GM12865 (cell line): ENCODE data around the gene ADIPOR1.
"Not testable (repeated sequence)": the region's sequence is repeated elsewhere in the genome, so short reads cannot be mapped to it uniquely, and the experiment has no call there.

Source experiments
- DNase-seq: peaks from one replicate; pipeline ENCODE4 v3.0.0; 2010; ENCODE audit warnings: low read depth
- H3K4me3 ChIP-seq: 2 replicates; pipeline ENCODE4 v1.5.1; 2011; ENCODE audit warnings: mild to moderate bottlenecking, low read depth, low read length, control low read depth
- TF ChIP-seq, protein P1 (sequence below): IDR thresholded peaks from 2 replicates; pipeline ENCODE4 v1.5.1; 2011; ENCODE audit warnings: low read length, control low read depth, low read depth, inconsistent platforms; ENCODE audit not compliant: insufficient read depth; ENCODE audit errors: missing control alignments

The ADIPOR1 gene

DNA sequence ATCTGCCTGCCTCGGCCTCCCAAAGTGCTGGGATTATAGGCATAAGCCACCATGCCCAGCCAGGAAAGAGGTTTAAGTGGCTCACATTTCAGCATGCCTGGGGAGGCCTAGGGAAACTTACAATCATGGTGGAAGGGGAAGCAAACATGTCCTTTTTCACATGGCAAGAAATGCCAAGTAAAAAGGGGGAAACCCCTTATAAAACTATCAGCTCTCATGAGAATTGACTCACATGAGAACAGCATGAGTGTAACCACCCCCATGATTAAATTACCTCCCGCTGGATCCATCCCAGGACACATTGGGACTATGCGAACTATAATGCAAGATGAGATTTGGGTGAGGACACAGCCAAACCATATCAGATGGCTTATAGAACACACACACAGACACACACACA lies 22.3 kb downstream of the ADIPOR1 start:
- TF ChIP-seq, protein P1, sequence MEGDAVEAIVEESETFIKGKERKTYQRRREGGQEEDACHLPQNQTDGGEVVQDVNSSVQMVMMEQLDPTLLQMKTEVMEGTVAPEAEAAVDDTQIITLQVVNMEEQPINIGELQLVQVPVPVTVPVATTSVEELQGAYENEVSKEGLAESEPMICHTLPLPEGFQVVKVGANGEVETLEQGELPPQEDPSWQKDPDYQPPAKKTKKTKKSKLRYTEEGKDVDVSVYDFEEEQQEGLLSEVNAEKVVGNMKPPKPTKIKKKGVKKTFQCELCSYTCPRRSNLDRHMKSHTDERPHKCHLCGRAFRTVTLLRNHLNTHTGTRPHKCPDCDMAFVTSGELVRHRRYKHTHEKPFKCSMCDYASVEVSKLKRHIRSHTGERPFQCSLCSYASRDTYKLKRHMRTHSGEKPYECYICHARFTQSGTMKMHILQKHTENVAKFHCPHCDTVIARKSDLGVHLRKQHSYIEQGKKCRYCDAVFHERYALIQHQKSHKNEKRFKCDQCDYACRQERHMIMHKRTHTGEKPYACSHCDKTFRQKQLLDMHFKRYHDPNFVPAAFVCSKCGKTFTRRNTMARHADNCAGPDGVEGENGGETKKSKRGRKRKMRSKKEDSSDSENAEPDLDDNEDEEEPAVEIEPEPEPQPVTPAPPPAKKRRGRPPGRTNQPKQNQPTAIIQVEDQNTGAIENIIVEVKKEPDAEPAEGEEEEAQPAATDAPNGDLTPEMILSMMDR = no peak
- no peak overlapping the region for H3K4me3 ChIP-seq
- DNase-seq = no peak

DNA sequence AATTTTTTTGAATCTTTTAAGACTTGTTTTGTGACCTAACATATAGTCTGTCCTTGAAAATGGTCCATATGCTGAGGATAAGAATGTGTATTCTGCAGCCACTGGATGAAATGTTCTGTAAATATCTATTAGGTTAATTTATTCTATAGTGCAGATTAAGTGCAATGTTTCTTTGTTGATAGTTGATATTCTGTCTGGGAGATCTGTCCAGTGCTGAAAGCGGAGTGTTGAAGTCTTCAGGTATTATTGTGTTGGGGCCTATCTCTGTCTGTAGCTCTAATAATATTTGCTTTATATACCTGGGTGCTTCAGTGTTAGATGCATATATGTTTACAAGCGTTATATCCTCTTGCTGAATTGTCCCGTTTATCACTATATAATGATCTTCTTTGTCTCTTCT lies 23.4 kb downstream of the ADIPOR1 start:
- DNase-seq = no peak
- no peak overlapping the region for H3K4me3 ChIP-seq
- TF ChIP-seq, protein P1 = no peak

DNA sequence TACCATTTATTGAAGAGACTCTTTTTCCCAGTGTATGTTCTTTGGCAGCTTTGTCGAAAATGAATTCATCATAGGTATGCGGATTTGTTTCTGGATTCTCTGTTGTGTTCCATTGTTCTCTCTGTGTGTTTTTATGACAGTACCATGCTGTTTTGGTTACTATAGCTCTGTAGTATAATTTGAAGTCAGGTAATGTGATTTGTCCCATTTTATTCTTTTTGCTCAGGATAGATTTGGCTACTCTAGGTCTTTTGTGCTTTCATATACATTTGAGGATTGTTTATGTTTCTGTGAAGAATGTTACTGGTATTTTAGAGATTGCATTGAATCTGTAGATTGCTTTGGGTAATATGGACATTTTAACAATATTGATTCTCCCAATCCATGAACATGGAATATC lies 25.6 kb downstream of the ADIPOR1 start:
- no peak for DNase-seq
- H3K4me3 ChIP-seq = no peak overlapping the region
- TF ChIP-seq, protein P1 = no peak

DNA sequence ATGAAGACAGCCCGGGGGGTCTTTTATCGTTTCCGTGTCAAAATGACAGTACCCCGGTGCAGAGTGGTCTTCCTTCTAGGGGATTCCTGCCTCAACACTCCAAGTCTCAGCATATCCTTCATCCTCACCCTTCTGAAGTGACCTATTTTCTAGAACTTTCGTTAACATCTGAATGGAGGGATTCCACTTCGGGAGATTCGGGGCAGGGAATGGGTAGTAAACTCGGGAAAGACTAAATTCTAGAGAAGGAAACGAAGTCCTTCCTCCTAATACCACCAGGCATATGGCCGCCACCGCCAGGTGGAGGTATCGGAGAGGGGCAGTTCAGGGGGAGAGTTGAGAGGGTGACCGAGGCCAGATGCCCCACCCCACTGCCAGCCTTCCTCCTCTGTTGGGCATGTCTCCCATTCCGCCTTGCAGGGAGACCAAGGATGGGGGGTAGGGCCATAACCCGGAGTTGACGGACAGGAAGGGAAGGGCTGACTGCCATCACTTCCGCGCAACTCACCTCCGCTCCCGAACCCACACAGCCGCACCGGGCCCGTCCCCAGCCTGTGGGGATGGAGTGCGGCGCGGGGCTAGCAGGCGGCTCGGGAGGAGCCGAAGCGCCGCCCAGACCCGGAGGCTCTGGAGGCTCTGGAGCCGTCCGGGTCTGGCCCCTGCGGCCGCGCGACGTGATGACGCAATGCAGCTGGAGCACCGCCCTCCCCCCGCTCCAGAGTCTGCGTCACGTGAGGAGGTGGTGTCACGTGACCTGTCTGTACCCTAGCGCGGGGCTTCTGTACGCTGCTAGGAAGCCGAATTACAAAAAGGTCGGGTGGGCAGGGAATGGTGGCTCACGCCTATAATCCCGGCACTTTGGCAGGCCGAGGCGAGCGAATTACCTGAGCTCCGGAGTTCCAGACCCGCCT lies 31.3 kb downstream of the ADIPOR1 start, which contains the start of gene KLHL12:
KLHL12 (minus strand) TSS at position 654 of the 911 bp plus-strand sequence. CDS start 2,072 bp downstream, outside the sequence.
- TF ChIP-seq, protein P1 = peak; percentile 60
- DNase-seq = peak; percentile 98

DNA sequence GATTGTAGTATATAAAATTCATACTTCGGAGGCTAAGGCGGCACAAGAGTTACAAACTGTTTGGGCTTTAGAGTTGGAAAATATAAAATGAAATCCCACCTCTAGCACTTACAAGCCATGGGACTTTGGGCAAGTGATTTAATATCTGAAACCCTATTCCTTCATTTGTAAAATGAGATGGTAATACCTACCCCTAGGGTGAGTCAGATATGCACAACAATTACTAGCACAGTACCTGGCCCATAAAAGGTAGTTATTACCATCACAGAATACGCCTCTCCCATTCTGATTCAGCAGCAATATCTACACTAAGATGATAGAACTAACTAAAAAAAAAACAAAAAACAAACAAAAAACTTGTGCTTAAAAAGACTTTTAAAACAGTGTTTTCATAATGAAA lies 34.6 kb downstream of the ADIPOR1 start:
- DNase-seq = no peak
- no peak overlapping the region for H3K4me3 ChIP-seq
- TF ChIP-seq, protein P1 = no peak

More for the DNA sequence above, 31.3 kb downstream of the ADIPOR1 start, which contains the start of gene KLHL12:
- H3K4me3 ChIP-seq = peak within 1 kb of the TSS; percentile 74

DNA sequence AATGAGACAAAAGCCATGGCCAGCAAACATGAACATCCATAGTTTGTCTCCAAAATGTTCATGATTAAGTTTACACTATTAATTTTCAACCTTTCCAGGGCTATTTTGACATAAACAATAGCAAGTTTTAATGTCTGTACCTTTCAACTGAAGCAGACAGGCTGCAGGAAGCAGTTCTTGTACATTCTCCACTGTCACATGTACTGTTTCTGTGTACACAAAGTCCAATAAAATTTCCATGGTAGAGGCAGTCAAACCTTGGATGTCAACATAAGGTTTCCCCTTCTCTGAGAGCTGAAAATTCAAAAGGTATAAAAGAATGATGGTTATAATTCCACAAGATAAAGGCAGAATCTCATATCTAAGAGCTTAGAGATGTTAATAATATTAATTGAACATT lies 38.5 kb downstream of the ADIPOR1 start:
- H3K4me3 ChIP-seq = no peak overlapping the region
- TF ChIP-seq, protein P1 = no peak
- DNase-seq = no peak

DNA sequence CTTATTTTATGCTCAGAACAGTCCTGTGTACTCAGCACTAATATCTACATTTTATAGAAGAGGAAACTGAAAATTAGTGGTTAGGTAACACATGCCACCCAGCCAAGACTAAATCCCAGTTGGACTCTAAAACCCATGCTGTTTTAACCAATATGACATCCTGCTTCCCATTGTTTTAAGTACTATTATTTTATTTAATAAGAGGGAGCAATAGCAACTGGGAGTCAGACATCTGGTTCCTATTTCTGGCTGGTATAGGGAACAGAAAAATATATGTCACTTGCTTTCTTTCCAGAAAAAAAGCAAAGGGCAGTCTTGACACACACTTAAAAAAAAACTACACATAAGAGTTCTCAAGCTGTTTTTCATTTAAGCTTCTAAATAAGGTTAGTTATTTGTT lies 43.0 kb downstream of the ADIPOR1 start:
- TF ChIP-seq, protein P1 = no peak
- DNase-seq = no peak
- H3K4me3 ChIP-seq = no peak overlapping the region

DNA sequence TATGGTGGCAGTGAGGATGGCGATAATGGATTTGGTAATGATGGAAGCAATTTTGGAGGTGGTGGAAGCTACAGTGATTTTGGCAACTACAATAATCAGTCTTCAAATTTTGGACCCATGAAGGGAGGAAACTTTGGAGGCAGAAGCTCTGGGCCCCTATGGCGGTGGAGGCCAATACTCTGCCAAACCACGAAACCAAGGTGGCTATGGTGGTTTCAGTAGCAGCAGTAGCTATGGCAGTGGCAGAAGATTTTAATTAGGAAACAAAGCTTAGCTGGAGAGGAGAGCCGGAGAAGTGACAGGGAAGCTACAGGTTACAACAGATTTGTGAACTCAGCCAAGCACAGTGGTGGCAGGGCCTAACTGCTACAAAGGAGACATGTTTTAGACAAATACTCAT lies 45.6 kb downstream of the ADIPOR1 start:
- DNase-seq = not testable (repeated sequence)

More for the DNA sequence above, 45.6 kb downstream of the ADIPOR1 start:
- not testable (repeated sequence) for H3K4me3 ChIP-seq
